LNCAP (cell line): ENCODE data around the gene MTF2.

Experiments
- TF ChIP-seq, protein P1 (sequence below): fragments of 450-650 bp; IDR thresholded peaks from 2 replicates; pipeline ENCODE4 v1.5.1; 2017; ENCODE audit warnings: mild to moderate bottlenecking

Gene MTF2

DNA sequence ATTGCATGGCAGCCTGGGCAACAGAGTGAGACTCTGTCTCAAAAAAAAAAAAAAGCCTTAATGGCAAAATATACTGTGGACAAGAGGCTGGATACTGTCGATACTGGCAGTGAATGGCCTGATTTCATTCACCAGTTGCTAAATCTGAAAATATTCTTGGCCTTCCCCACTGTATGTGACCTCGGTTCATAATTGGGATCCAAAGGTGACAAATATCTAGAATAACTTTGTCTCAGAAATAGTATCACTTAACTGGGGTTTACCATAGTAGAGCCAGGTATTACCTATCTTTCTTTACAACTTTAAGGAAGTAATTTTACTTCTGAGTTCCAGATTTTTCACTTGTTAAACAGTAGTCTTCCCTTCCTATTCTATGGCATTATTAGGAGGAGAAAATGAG, 8.4 kb downstream of the MTF2 start:
- TF ChIP-seq, protein P1, sequence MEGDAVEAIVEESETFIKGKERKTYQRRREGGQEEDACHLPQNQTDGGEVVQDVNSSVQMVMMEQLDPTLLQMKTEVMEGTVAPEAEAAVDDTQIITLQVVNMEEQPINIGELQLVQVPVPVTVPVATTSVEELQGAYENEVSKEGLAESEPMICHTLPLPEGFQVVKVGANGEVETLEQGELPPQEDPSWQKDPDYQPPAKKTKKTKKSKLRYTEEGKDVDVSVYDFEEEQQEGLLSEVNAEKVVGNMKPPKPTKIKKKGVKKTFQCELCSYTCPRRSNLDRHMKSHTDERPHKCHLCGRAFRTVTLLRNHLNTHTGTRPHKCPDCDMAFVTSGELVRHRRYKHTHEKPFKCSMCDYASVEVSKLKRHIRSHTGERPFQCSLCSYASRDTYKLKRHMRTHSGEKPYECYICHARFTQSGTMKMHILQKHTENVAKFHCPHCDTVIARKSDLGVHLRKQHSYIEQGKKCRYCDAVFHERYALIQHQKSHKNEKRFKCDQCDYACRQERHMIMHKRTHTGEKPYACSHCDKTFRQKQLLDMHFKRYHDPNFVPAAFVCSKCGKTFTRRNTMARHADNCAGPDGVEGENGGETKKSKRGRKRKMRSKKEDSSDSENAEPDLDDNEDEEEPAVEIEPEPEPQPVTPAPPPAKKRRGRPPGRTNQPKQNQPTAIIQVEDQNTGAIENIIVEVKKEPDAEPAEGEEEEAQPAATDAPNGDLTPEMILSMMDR: no peak

DNA sequence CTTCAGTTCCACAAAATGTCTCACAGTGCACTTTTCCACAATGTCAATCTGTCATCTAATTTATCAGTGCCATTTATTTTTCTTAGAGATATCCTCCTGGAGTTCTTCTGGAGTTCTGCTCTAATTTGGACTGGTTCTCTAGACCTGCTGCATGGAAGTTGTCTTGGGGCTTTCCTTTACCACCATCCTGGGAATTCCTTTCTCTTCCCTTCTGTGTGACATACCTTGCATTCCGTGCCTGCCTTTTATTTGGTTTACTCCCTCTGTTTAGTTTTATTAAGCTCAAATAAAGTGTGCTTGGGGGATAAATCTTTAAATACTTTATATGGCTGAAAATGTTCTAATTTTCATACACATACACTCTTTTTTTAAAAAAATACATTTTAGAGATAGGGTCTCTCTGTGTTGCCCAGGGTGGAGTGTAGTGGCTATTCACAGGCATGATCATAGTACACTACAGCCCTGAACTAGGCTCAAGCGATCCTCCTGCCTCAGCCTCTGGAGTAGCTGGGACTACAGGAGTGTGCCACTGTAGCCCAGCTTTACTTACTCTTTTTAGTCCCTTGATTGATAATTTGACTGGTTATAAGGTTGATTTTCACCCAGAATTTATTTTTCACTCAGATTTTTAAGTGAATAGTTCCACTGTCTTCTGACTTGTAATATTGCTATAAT, 14.4 kb downstream of the MTF2 start:
- TF ChIP-seq, protein P1: no peak

DNA sequence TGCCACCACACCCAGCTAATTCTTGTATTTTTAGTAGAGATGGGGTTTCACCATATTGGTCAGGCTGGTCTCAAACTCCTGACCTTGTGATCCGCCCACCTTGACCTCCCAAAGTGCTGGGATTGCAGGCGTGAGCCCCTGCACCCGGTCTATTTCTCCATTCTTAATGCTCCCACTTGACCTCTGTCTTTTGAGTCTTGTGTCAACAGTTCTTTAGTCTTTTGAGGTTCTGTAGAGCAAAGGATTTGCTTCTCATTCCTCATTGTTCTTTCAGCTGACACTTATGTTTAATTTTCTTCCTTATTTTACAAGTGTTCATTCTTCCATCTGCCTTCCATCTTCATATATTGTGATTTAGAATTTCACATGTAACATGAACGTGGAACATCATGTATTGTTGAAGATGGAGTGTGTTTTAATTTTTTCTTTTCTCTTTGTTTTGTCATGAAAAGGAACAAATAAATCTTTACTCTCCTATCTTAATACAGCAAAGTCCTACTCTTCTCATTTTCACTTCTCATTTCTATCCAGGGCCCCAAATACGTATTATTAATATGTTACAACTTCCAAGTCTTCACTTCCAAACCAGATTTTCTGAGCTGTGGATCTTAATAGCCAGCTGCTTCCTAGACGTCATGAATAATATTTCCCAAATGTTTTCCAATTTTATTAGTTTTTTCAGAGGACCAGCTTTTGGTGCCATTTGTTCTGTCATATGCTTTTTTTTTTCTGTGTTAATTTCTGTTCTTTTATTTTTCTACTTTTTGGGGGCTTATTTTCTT, 16.9 kb downstream of the MTF2 start:
- TF ChIP-seq, protein P1: no peak

DNA sequence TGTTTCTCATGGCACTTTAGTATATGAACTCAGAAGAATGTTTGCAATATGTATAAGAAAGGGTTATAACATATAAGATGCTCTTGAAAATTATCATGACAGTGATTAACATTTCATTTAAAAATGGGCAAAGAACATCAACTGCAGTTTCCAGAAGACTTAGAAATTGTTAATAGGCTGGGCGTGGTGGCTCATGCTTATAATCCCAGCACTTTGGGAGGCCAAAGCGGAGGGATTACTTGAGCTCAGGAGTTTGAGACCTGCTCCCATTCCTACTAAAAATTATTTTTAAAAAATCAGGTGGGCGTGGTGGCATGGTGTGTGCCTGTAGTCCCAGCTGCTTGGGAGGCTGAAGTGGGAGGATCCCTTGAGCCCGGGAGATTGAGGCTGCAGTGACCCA, 23.1 kb downstream of the MTF2 start:
- TF ChIP-seq, protein P1: no peak

DNA sequence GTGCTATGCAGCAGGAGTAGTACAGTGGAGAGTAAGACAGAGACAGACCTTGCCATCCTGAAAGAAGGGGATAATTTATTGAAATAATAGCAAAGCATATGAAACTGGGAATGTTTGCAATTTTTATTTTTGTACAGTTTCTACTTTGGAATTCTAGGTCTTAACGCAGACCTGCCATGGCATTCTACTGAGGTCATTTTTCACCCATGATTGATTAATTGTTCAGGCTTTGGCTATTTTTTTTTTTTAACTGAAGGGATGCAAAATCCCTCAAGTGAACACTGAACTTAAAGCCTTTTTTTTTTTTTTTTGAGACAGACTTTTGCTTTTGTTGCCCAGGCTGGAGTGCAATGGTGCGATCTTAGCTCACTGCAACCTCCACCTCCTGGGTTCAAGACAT, 27.1 kb downstream of the MTF2 start:
- TF ChIP-seq, protein P1: no peak

DNA sequence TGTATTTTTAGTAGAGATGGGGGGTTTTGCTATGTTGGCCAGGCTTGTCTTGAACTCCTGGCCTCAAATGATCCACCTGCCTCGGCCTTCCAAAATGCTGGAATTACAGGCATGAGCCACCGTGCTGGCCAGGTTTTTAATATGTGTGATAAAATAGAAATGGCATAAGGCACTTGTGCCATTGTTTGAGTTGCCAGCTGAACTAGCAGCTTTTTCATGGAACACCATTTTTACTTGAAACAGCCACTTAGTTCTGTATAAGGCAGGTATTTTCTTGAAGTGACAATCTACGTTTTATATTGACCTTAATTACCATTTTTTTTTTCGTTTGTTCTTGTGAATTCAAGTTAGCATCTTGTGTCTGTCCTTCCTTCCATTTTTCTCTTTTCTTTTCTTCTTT, 28.3 kb downstream of the MTF2 start:
- TF ChIP-seq, protein P1: no peak

DNA sequence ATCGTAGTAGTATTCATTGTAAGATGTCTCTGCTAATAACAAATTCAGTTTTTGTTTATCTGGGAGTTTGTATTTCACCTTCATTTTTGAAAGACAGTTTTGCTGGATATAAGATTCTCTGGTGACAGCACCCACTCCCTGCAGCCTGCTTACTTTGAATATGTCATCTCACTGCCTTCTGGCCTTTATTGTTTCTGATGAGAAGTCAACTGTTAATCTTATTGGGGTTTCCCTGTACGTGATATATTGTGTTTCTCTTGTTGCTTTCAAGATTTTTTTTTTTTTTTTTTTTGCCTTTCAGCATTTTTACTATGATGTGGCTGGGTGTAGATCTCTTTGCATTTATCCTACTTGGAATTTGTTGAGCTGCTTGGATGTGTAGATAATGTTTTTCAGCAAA, 29.3 kb downstream of the MTF2 start:
- TF ChIP-seq, protein P1: no peak
